H9 (cell line): ENCODE data around the gene APCDD1. TPM values are rescaled to one million over a fixed set of nuclear protein-coding genes. Genes with fewer than 3 reads are reported as not detected.

Experiments
- DNase-seq: peaks from one replicate; pipeline ENCODE4 v3.0.0-alpha.2; 2017
- H2AFZ ChIP-seq: one replicate; pipeline ENCODE4 v1.6.1; 2013; ENCODE audit warnings: mild to moderate bottlenecking, low read length, control low read depth, moderate library complexity
- H2AK5ac ChIP-seq: 2 replicates; pipeline ENCODE4 v1.6.1; 2013; ENCODE audit warnings: low read length, control low read depth, mixed read lengths; ENCODE audit not compliant: insufficient read length
- H2BK120ac ChIP-seq: one replicate; pipeline ENCODE4 v1.6.1; 2013; ENCODE audit warnings: low read depth, mild to moderate bottlenecking, low read length, control low read depth, inconsistent platforms; ENCODE audit not compliant: poor library complexity, severe bottlenecking
- H2BK12ac ChIP-seq: 2 replicates; pipeline ENCODE4 v1.6.1; 2013; ENCODE audit warnings: low read length, control low read depth, mixed read lengths, low read depth; ENCODE audit not compliant: insufficient read length
- H2BK15ac ChIP-seq: 2 replicates; pipeline ENCODE4 v1.6.1; 2013; ENCODE audit warnings: low read depth, low read length, control low read depth
- H2BK20ac ChIP-seq: one replicate; pipeline ENCODE4 v1.6.1; 2013; ENCODE audit warnings: low read depth, mild to moderate bottlenecking, low read length, control low read depth, inconsistent platforms; ENCODE audit not compliant: poor library complexity, severe bottlenecking
- H2BK5ac ChIP-seq: 2 replicates; pipeline ENCODE4 v1.6.1; 2013; ENCODE audit warnings: low read length, control low read depth, mixed read lengths; ENCODE audit not compliant: insufficient read length
- H3K14ac ChIP-seq: 2 replicates; pipeline ENCODE4 v1.6.1; 2013; ENCODE audit warnings: low read length, control low read depth; ENCODE audit not compliant: insufficient read depth
- H3K18ac ChIP-seq: 2 replicates; pipeline ENCODE4 v1.6.1; 2013; ENCODE audit warnings: low read depth, mild to moderate bottlenecking, mixed read lengths, low read length, control low read depth; ENCODE audit not compliant: insufficient read length
- H3K23ac ChIP-seq: 2 replicates; pipeline ENCODE4 v1.6.1; 2013; ENCODE audit warnings: low read length, control low read depth, mixed read lengths, low read depth; ENCODE audit not compliant: insufficient read length
- H3K23me2 ChIP-seq: 2 replicates; pipeline ENCODE4 v1.6.1; 2013; ENCODE audit warnings: low read depth, mild to moderate bottlenecking, mixed read lengths, low read length, control low read depth; ENCODE audit not compliant: insufficient read length, poor library complexity, severe bottlenecking
- H3K27ac ChIP-seq: 2 replicates; pipeline ENCODE4 v1.5.1; 2013; ENCODE audit warnings: low read length, control low read depth, mixed read lengths, low read depth; ENCODE audit not compliant: insufficient read length
- H3K27me3 ChIP-seq: 2 replicates; pipeline ENCODE4 v1.6.1; 2013; ENCODE audit warnings: low read length, control low read depth, inconsistent platforms; ENCODE audit not compliant: insufficient read depth
- H3K4ac ChIP-seq: 2 replicates; pipeline ENCODE4 v1.6.1; 2013; ENCODE audit warnings: low read depth, mild to moderate bottlenecking, control low read depth, inconsistent platforms, low read length, moderate library complexity
- H3K4me1 ChIP-seq: 2 replicates; pipeline ENCODE4 v1.6.1; 2013; ENCODE audit warnings: low read length, control low read depth, inconsistent platforms; ENCODE audit not compliant: insufficient read depth
- H3K4me2 ChIP-seq: 2 replicates; pipeline ENCODE4 v1.6.1; 2013; ENCODE audit warnings: low read length, control low read depth, mixed read lengths; ENCODE audit not compliant: insufficient read length, insufficient read depth
- H3K56ac ChIP-seq: 2 replicates; pipeline ENCODE4 v1.6.1; 2013; ENCODE audit warnings: low read depth, mild to moderate bottlenecking, mixed read lengths, low read length, control low read depth; ENCODE audit not compliant: insufficient read length
- H3K79me1 ChIP-seq: 2 replicates; pipeline ENCODE4 v1.6.1; 2013; ENCODE audit warnings: low read depth, mild to moderate bottlenecking, moderate library complexity, low read length, control low read depth, inconsistent platforms; ENCODE audit not compliant: insufficient read depth, poor library complexity, severe bottlenecking
- H3K79me2 ChIP-seq: 2 replicates; pipeline ENCODE4 v1.6.1; 2013; ENCODE audit warnings: low read length, control low read depth, inconsistent platforms; ENCODE audit not compliant: insufficient read depth
- H3K9ac ChIP-seq: 2 replicates; pipeline ENCODE4 v1.6.1; 2013; ENCODE audit warnings: low read length, control low read depth, mixed read lengths; ENCODE audit not compliant: insufficient read length; ENCODE audit errors: extremely low read depth
- H3K9me3 ChIP-seq: one replicate; pipeline ENCODE4 v1.6.1; 2013; ENCODE audit warnings: low read depth, low read length, inconsistent platforms; ENCODE audit not compliant: control insufficient read depth
- H3T11ph ChIP-seq: one replicate; pipeline ENCODE4 v1.6.1; 2013; ENCODE audit warnings: mild to moderate bottlenecking, low read length, control low read depth, inconsistent platforms
- H4K20me1 ChIP-seq: one replicate; pipeline ENCODE4 v1.6.1; 2013; ENCODE audit not compliant: control insufficient read depth, insufficient read length, insufficient read depth
- H4K5ac ChIP-seq: 2 replicates; pipeline ENCODE4 v1.6.1; 2013; ENCODE audit warnings: low read depth, mild to moderate bottlenecking, mixed read lengths, low read length, control low read depth; ENCODE audit not compliant: insufficient read length
- H4K8ac ChIP-seq: replicated peaks from 2 replicates; pipeline ENCODE4 v1.6.1; 2013; ENCODE audit warnings: low read length, control low read depth, mixed read lengths, low read depth; ENCODE audit not compliant: insufficient read length
- H4K91ac ChIP-seq: 2 replicates; pipeline ENCODE4 v1.6.1; 2013; ENCODE audit warnings: low read depth, mild to moderate bottlenecking, moderate library complexity, mixed read lengths, low read length, control low read depth; ENCODE audit not compliant: insufficient read length
- H3K27ac Mint-ChIP-seq, 3 experiments: 2 replicates in 2 of 3; 3 replicates in 1 of 3; pipeline ENCODE4 v1.8.0; 2020 to 2021; ENCODE audit warnings: mixed read lengths in 3 of 3, mild to moderate bottlenecking in 1 of 3, moderate library complexity in 1 of 3
- H3K27me3 Mint-ChIP-seq: 2 replicates; pipeline ENCODE4 v1.8.0; 2021; ENCODE audit warnings: low read depth, mild to moderate bottlenecking, moderate library complexity, mixed read lengths
- H3K36me3 Mint-ChIP-seq, 3 experiments: 2 replicates in 2 of 3; 3 replicates in 1 of 3; pipeline ENCODE4 v1.8.0; 2020 to 2021; ENCODE audit warnings: low read depth in 3 of 3, mixed read lengths in 3 of 3; ENCODE audit not compliant: insufficient read depth in 1 of 3
- H3K4me1 Mint-ChIP-seq, 2 experiments: 2 replicates each; pipeline ENCODE4 v1.8.0; 2020; ENCODE audit warnings: mixed read lengths in 2 of 2
- H3K4me3 Mint-ChIP-seq, 2 experiments: 2 replicates in 1 of 2; 3 replicates in 1 of 2; pipeline ENCODE4 v1.8.0; 2020 to 2021; ENCODE audit warnings: mild to moderate bottlenecking in 2 of 2, mixed read lengths in 2 of 2, moderate library complexity in 1 of 2
- H3K9me3 Mint-ChIP-seq, 2 experiments: 2 replicates in 1 of 2; 3 replicates in 1 of 2; pipeline ENCODE4 v1.8.0; 2020; ENCODE audit warnings: mild to moderate bottlenecking in 2 of 2, mixed read lengths in 2 of 2, moderate library complexity in 1 of 2
- WGBS: extraction: QIAGEN DNeasy Blood & Tissue Kit; methylation state at CpG from one replicate; pipeline ENCODE4 v1.1.7; 2013; ENCODE audit warnings: missing lambda C conversion rate, low lambda C conversion rate, mixed read lengths; ENCODE audit not compliant: insufficient read length; ENCODE audit errors: extremely low coverage; 5-methylcytosine and 5-hydroxymethylcytosine counted together
- total RNA-seq: library from RNA; stranded (reverse); gene quantifications from 2 replicates; pipeline ENCODE4 v1.2.1, GENCODE V29; 2021
- TF ChIP-seq, protein P1 (sequence below): fragments of 200-600 bp; sonication (generic); conservative IDR thresholded peaks from 3 replicates; pipeline ENCODE4 v1.8.0; 2021; ENCODE audit warnings: antibody characterized with exemption, mild to moderate bottlenecking

APCDD1 gene
- total RNA-seq, 1 experiment from 2014 or later: 1.8 TPM

- H3K27ac Mint-ChIP-seq: no peak overlapping the region
- H2BK12ac ChIP-seq: no peak overlapping the region
- no peak overlapping the region for H2BK20ac ChIP-seq
- WGBS: no CpG with 5 or more reads among the region's 4 CpGs
- no peak overlapping the region for H2AK5ac ChIP-seq
- no peak overlapping the region for H4K5ac ChIP-seq
- no peak for DNase-seq
- H4K91ac ChIP-seq: no peak overlapping the region
- no peaks in the 10 kb centered on the region for H3K27me3 ChIP-seq
- no peak overlapping the region for H2BK15ac ChIP-seq
- TF ChIP-seq, protein P1, sequence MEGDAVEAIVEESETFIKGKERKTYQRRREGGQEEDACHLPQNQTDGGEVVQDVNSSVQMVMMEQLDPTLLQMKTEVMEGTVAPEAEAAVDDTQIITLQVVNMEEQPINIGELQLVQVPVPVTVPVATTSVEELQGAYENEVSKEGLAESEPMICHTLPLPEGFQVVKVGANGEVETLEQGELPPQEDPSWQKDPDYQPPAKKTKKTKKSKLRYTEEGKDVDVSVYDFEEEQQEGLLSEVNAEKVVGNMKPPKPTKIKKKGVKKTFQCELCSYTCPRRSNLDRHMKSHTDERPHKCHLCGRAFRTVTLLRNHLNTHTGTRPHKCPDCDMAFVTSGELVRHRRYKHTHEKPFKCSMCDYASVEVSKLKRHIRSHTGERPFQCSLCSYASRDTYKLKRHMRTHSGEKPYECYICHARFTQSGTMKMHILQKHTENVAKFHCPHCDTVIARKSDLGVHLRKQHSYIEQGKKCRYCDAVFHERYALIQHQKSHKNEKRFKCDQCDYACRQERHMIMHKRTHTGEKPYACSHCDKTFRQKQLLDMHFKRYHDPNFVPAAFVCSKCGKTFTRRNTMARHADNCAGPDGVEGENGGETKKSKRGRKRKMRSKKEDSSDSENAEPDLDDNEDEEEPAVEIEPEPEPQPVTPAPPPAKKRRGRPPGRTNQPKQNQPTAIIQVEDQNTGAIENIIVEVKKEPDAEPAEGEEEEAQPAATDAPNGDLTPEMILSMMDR: no peak
- no peaks in the 10 kb centered on the region for H3K36me3 Mint-ChIP-seq
- H4K20me1 ChIP-seq: no peaks in the 10 kb centered on the region
- H3K18ac ChIP-seq: no peak overlapping the region
- H3K79me1 ChIP-seq: no peaks in the 10 kb centered on the region
- H2BK120ac ChIP-seq: no peak overlapping the region
- no peak overlapping the region for H3K4me2 ChIP-seq
- no peaks in the 10 kb centered on the region for H3K79me2 ChIP-seq
- no peak overlapping the region for H4K8ac ChIP-seq
- H3K14ac ChIP-seq: no peak overlapping the region
- no peaks in the 10 kb centered on the region for H3K9me3 Mint-ChIP-seq
- H3K23me2 ChIP-seq: no peaks in the 10 kb centered on the region
- peaks cover 0 to 4% of the 10 kb centered on the region in 2 experiments; a peak in 1 of 4 replicates for H3K4me1 Mint-ChIP-seq
- H3K9ac ChIP-seq: no peak overlapping the region
- H3T11ph ChIP-seq: no peak overlapping the region
- peaks cover 3% of the 10 kb centered on the region; the same call in 1 of the 2 replicates for H3K27me3 Mint-ChIP-seq
- no peak overlapping the region for H3K4ac ChIP-seq
- no peak overlapping the region for H3K23ac ChIP-seq
- H2AFZ ChIP-seq: no peak overlapping the region
- H3K56ac ChIP-seq: no peak overlapping the region
- H3K4me1 ChIP-seq: no peaks in the 10 kb centered on the region
- no peak overlapping the region for H3K4me3 Mint-ChIP-seq
- no peaks in the 10 kb centered on the region for H3K9me3 ChIP-seq
- H2BK5ac ChIP-seq: no peak overlapping the region
- H3K27ac ChIP-seq: no peak overlapping the region
Observed at GRCh38 chr18:10430677-10431076, 23.8 kb upstream of the APCDD1 start.
